ENCODE results near the gene COL18A1. TPM values are rescaled to one million over a fixed set of nuclear protein-coding genes. Genes with fewer than 3 reads are reported as not detected.

COL18A1 gene
- polyA plus RNA-seq, 3 donors = 90.2 to 118 (median 92.3) TPM

DNA sequence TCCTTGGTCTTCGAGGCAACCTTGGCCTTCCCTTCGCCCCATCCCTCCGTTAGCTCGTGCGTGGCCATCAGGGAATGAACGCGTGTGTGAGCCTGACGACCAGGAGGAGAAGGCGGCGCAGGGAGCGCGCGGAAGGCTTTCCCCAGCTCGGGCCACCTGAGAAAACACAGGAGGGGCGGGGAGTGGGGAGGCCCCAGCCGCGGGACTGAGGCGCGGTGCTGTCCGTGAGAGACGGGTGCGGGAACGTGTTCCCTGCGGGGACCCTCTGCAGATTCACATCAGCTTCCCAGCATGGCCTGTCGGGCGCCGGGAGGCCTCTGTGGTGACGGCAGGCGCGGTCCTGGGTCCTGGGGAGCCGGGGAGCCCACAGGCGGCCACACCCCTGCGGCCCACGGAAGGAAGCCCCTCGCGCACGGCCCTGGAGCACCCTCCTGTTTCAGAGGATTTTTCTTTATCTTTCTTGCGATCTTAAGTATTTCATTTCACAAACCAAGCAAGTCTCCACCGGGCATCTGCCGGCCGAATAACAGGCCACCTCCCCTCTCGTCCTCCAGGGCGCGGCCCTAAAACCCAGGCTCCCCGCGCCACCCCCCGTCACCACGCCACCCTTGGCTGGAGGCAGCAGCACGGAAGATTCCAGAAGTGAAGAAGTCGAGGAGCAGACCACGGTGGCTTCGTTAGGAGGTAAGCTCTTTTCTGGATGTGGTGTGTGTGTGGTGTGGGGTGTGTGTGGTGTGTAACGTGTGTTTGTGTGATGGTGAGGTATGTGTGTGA lies 71.0 kb downstream of the COL18A1 start:
- no peak for DNase-seq (ENCODE audit: low read depth in 3 of 3, low spot score in 2 of 3)

DNA sequence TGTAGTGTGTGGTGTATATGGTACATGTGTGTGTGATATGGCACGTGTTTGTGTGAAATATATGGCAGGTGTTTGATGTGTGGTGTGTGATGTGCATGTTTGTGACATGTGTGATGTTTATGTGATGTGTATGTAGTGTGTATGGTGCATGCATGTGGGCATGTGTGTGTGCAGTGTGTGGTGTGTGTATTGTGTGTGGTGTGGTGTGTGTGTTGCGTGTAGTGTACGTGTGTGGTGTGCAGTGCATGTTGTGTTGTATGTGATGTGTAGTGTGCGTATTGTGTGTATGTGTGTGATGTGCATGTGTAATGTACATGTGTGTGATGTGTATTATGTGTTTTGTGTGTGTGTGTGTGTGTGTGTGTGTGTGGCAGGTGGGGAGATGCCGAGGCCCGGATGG lies 71.6 kb downstream of the COL18A1 start:
- DNase-seq (ENCODE audit: low read depth in 3 of 3, low spot score in 2 of 3) = no peak

DNA sequence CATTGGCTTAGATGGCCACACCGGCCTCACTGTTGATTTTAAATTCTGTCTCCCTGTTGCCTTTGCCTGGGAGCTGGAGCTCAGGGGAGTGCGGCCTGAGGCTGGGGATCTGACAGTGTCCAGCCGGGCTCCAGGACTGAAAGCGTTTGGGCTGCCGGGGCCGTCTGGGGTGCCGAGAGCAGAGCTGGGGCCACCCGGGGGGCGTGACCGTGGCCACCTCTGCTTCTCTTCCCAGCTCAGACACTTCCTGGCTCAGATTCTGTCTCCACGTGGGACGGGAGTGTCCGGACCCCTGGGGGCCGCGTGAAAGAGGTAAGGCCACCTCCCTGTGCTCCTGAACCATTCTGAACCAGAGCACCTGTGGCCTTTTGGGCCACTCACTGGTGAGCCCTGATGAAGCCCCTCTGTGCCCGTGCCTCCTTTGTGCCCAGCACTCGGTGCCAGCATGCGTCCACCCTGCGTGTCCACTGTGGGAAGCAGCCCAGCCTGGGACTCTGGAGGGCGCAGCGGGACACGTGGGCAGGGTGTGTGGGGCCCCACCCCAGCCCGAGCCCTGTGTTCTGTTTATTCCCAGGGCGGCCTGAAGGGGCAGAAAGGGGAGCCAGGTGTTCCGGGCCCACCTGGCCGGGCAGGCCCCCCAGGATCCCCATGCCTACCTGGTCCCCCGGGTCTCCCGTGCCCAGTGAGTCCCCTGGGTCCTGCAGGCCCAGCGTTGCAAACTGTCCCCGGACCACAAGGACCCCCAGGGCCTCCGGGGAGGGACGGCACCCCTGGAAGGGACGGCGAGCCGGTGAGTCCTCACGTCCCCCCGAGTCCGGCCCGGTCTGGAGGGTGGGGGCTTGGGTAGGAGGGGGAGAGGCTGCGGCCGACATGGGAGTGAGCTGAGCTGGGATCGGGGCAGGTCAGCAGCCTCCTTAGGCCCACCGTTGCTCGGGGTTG lies 72.5 kb downstream of the COL18A1 start:
- DNase-seq (ENCODE audit: low read depth in 3 of 3, low spot score in 2 of 3) = no peak

DNA sequence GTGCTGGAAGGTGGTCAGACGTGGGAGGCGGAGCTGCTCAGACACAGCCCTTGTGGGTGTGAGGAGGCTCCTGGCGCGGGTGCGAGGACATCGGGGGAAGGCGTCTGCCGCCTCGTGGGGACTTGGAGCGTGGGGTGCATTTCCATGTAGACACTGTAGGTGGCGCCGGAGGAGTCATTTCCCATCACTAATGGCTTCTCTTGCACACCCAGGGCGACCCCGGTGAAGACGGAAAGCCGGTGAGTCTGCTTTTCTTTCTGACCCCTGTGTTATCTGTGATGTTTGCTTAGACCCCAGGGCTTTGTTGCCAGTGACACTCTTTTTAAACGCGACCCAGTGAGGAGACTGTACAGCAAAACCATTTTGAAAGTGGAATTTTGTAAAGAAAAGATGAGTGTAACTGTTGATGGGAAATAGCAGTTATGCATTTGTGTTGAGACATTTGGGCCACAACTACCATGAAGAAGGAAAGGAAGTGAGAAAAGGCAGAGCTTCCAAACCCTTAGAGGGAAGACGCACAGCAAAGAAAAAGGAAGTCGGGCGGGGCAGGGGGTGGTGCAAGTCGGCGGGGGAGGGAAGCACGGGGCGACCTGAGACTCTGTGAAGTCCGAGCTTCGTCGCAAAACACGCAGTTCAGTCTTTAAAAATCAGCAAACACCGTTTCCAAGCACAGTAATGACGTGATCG lies 73.3 kb downstream of the COL18A1 start:
- no peak for DNase-seq (ENCODE audit: low read depth in 3 of 3, low spot score in 2 of 3)

DNA sequence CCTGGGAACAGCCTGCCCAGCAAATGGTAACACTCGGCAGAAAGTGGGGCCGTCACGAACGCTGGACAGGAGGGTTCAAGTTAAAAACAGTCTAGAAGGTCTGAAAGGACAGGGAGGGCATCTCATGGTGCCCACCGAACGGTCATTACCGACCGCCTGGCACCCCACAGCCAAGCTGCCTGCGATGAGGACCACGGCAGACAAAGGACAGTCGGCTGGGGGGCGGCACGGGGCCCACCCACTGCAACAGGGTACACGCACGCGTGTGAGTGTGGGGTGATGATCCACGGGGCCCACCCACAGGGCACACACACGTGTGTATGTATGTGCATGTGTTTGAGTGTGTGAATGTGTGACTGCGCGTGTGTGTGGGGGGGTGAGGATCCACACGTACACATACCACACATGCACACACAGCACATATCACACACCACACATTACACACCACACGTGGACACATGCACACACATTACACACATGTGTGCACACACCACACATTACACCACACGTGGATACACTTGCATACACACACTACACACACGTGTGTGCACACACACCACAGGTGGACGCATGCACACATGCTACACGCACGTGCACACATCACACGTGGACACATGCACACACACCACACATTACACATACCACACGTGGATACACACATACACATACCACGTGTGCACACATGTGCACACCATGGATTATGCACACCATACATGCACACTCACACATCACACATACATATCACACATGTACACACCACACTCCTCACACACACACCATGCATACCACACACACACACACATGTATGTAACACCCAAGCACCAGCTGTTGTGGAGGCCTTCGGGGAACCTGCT lies 74.1 kb downstream of the COL18A1 start:
- no peak for DNase-seq (ENCODE audit: low read depth in 3 of 3, low spot score in 2 of 3)

DNA sequence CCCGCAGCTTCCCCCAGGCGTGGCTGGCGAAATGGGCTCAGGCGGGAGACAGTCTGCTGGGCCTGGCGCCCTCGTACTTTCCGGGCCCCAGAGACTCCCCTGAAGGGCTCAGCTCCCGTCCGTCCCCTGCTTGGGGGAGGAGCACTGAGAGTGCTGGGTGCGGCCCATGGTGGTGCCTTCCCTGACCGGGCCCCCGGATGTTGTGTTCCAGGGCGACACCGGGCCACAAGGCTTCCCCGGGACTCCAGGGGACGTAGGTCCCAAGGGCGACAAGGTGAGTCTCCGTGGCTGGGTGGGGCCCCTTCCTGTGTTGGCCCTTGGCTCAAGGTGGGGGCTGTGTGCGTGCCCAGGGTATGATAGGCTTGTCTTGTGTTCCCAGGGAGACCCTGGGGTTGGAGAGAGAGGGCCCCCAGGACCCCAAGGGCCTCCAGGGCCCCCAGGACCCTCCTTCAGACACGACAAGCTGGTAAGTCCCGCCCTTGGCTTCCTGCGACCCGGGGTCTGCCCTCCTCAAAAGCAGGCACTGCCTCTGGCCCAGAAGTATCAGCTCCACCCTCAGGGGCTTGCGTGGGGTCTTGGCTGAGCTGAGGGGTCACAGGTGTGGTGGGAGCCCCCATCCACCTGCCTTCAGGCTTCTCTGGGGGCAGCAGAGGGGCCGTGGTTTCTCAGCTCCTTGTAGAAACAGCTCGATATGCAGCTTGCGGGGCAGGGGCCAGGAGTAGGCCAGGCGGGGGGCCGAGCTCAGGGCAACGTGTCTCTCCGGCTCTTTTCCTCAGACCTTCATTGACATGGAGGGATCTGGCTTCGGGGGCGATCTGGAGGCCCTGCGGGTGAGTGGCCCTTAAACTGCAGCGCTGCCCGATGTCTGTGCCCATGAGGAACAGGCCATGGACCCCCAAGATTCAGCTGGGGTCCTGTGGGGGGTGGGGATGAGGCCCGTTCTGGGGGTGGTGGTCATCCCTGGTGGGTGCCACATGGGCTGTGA lies 75.0 kb downstream of the COL18A1 start:
- no peak for DNase-seq (ENCODE audit: low read depth in 3 of 3, low spot score in 2 of 3)

DNA sequence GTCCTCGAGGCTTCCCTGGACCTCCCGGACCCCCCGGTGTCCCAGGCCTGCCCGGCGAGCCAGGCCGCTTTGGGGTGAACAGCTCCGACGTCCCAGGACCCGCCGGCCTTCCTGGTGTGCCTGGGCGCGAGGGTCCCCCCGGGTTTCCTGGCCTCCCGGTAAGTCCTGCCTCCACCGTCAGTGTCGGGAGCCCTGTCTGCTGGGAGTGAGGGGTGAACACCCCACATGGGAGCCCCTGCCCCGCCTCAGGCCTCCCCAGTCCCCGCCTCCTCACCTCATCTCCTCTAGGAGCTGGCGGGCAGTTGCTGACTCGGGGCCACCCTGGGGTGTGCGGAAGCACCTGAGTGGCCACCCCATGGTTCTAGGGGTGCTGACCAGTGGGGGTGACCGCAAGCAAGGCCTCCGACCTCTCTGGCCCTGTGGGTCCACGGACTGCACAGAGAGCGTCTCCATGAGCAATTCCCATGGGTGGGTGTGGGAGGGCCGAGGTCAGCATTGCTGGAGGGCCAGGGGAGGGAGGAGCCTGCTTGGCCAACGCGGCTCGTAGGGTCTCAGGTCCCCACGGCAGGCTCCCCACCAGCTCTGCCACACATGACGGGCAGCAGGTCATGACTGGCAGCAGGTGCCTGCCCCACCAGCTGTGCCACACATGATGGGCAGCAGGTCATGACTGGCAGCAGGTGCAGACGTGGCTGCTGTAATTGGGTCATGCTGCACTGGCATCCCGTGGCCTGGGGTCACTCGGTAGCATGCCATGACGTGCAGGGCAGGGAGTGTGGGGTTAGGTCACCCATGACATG lies 75.9 kb downstream of the COL18A1 start:
- DNase-seq (ENCODE audit: low read depth in 3 of 3, low spot score in 2 of 3) = no peak

DNA sequence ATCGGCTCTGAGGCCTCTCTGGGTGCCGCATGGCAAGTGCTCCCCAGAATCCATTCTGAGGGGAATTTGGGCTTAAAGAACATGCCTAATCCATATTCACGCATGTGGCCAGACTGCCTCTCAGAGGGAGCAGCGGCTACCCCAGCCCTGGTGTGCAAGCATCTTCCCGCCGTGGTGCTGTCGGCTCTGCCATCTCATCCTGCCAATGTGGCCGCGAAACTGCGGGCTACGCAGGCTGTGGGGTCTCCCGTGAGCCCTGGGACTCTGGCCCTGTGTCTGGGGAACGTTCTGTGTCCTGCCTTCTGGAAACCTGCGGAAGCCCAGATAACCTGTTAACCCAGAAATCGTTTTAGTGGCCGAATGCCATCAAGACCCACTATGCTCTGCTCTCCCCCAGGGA lies 76.6 kb downstream of the COL18A1 start:
- DNase-seq (ENCODE audit: low read depth in 3 of 3, low spot score in 2 of 3) = no peak

DNA sequence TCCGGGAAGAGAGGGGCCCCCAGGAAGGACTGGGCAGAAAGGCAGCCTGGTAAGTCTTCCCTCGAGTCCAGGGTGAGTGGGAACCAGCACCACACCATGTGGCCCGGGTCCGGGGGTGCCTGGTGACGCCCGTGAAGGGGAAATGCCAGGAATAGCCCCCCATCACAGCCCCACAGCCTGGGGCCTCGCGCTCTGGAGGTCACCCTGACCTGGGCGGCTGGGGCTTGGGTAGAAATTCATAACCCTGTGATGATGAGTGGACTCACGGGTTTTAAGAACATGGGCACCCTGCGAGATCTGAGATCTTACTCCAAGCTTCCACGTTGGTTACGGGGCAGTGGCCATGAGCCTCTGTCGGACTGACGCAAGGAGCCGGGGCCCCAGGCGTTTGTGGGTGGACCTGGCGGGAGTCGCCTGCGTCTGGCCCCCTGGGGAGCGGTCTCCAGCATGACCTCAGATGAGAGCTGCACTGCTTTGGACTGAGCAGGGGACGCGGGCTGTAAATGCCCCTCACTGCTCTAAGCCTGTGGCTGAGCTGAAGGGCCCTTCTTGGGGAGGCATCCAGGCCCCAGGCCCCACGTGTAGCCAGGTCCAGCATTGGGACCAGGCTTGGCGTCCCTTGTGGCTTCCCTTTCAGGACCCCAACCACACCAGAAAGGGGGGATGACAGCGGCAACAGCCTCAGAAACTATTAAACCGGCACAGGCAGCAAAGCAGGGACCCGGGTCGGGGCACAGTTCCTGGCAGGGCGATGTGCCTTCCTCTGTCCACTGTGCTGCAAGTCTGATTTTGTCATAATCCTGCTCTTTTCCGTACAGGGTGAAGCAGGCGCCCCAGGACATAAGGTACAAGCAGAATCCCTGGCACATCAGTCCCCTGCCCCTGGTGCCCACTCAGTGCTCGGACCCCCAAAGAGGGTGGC lies 77.3 kb downstream of the COL18A1 start:
- DNase-seq (ENCODE audit: low read depth in 3 of 3, low spot score in 2 of 3) = no peak

DNA sequence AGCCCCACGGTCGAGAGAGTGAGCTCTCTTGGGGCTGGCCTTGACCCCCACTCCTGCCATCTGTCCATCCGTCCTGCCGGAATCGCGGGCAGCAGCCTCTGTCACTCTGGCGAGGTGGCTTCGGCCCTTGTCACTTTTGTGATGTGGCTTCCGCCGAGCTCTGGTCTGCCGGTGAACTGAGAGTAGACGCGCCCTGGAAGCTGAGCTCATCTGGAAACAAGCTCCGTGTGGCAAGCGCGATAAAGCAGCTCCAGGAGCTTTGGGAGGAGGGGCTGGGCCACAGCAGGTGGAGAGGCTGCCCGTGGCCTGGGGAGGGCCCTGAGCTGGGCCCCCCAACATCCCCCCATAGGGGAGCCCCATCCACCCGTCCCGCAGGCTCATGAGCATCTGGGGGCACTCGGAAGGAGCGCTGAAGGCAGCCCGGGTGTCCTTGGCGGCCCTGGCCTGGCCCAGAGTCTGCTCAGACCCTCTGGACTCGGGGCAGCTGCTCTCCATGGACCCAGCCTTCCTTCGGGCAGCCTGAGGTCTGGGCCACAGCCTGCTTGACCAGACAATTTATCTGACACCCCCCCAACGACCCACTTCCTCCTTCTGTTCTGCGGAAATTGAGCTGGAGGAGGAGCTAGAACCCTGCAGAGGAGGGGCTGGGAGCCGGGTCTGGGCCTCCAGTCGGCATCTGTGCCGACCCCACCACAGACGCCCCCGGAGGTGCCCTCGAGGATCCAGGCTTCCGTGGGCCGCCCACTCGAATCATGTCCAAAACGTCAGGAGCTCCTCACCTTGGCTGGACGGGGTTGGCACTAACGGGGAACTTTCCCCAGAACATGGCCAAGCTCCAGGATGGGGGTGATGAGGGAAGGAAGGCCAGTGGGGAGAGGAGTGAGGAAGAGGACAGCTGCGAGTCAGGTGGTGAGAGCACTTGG lies 78.2 kb downstream of the COL18A1 start:
- DNase-seq (ENCODE audit: low read depth in 3 of 3, low spot score in 2 of 3) = no peak

DNA sequence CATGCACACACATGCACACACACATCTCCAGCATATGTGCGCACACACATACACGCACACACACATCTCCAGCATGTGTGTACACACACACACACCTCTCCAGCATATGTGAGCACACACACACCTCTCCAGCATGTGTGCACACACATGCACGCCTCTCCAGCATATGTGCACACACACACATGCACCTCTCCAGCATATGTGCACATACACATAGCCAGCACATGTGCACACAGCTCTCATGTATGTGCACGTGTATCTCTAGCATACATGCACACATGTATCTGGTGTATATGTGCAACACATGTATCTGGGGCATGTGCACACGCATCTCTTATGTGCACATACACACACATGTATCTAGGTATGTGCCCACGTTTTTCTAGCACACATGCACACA lies 79.4 kb downstream of the COL18A1 start:
- no peak for DNase-seq (ENCODE audit: low read depth in 3 of 3, low spot score in 2 of 3)

DNA sequence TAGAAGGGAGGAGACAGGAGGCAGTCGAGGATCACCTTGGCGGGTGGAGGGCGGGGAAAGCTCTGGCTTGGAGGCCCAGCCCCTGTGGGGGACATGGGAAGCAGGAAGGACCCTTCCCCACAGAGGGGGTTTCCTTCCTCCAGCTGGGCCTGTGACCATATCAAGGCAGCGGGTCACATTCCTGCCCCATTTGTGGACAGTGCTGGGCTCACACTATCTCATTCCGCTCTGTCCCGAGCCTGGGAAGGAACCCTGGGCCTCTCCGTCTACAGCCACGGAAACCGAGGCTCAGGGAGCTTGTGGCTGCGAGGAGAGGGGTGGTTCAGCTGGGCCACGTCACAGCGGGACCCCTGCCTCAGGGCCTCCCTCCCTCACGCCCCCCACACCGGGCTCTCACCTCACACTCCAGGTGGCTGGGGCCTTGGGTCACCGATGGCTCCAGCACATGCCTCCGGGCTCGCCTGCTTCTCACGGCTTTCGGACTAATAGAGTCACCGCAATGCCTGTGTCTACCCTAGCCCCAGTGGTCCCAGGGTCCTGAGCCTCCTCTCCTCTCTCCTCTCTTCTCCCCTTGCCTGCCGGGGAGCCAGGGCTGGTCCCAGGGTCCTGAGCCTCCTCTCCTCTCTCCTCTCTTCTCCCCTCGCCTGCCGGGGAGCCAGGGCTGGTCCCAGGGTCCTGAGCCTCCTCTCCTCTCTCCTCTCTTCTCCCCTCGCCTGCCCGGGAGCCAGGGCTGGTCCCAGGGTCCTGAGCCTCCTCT lies 80.9 kb downstream of the COL18A1 start:
- no peak for DNase-seq (ENCODE audit: low read depth in 3 of 3, low spot score in 2 of 3)

DNA sequence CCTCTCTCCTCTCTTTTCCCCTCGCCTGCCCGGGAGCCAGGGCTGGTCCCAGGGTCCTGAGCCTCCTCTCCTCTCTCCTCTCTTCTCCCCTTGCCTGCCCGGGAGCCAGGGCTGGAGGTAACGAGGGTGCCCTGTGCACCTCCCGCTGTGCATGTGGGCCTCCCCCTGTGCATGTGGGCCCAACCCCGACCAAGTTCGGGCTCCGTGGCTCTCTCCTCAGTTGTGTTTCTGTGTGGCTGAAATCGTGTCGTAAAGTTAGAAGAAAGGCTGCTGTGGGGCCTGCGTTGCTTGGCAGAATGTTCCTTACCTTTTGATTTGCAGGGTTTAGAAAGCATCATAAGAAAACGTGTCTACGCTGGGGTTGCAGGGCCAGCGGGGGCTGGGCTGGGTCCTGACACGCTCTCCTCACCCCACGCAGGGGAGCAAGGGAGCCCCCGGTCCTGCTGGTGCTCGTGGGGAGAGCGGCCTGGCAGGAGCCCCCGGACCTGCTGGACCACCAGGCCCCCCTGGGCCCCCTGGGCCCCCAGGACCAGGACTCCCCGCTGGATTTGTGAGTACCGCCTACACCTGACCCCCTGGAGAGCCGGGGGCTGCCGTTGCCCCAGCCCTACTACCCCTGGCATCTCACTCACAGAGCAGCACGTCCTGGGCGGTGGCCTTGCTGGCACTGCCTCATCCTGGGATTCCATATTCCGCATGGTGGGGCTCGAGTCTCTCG lies 81.6 kb downstream of the COL18A1 start:
- no peak for DNase-seq (ENCODE audit: low read depth in 3 of 3, low spot score in 2 of 3)

DNA sequence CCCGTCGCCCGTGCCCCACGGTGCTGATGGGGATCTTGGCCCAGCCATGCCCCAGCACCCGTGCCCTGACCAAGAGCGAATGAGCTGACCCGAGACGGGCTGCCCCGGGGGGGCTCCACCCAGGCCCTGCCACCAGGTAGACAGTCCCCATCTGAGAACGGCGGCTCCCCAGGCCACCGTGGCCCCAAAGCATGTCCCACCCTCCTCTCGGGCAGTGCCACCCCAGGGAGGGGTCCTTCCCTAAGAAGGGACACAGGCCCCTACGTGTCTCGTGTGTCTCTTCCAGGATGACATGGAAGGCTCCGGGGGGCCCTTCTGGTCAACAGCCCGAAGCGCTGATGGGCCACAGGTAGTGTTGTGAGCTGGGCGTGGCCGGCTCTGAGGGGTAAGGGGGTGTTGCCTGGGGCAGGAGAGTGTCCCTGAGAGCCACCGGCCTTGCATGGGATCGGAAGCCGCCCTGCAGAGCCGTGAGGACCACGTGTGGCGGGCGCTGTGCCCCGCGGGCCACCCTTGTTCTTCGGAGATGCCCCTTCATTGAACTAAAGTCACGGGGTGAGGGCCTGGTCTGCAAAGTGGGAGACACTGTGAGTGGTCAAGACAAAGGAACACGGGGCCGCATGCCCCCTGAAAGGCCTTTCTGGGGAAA lies 82.3 kb downstream of the COL18A1 start:
- no peak for DNase-seq (ENCODE audit: low read depth in 3 of 3, low spot score in 2 of 3)

Data from right renal cortex interstitium (tissue), 3 donors.